ENCODE data around the gene EEA1.
A peak's percentile ranks its signal among the peaks of the same experiment; 100 is the strongest.
"Not testable (repeated sequence)": the region's sequence is repeated elsewhere in the genome, so short reads cannot be mapped to it uniquely, and the experiment has no call there.

Gene EEA1

GRCh38 chr12:92928962-92929915 is at the start of gene EEA1:
EEA1 (minus strand) TSS chr12:92929295; CDS start chr12:92929066, 229 bp downstream.
- peak; percentile 95 for DNase-seq (ENCODE audit: low read depth)

- DNase-seq (ENCODE audit: low read depth): no peak
Observed at GRCh38 chr12:92978607-92979006, 49.5 kb upstream of the EEA1 start.

- DNase-seq (ENCODE audit: low read depth): no peak
Observed at GRCh38 chr12:92977326-92977725, 48.2 kb upstream of the EEA1 start.

GRCh38 chr12:92974759-92975158 is 45.7 kb upstream of the EEA1 start:
- no peak for DNase-seq (ENCODE audit: low read depth)

- DNase-seq (ENCODE audit: low read depth): peak; percentile 98
Observed at GRCh38 chr12:92973614-92974013, 44.5 kb upstream of the EEA1 start.

- peak; percentile 94 for DNase-seq (ENCODE audit: low read depth)
Observed at GRCh38 chr12:92971859-92972524, 42.9 kb upstream of the EEA1 start.

- DNase-seq (ENCODE audit: low read depth): no peak
Observed at GRCh38 chr12:92968176-92968813, 39.2 kb upstream of the EEA1 start.

- DNase-seq (ENCODE audit: low read depth): not testable (repeated sequence)
Observed at GRCh38 chr12:92964378-92964777, 35.3 kb upstream of the EEA1 start.

- no peak for DNase-seq (ENCODE audit: low read depth)
Observed at GRCh38 chr12:92961949-92962348, 32.9 kb upstream of the EEA1 start.

- peak; percentile 94 for DNase-seq (ENCODE audit: low read depth)
Observed at GRCh38 chr12:92955997-92956663, 27.0 kb upstream of the EEA1 start.

- DNase-seq (ENCODE audit: low read depth): no peak
Observed at GRCh38 chr12:92953747-92954146, 24.7 kb upstream of the EEA1 start.

- DNase-seq (ENCODE audit: low read depth): no peak
Observed at GRCh38 chr12:92952394-92952793, 23.3 kb upstream of the EEA1 start.

GRCh38 chr12:92951006-92951405 is 21.9 kb upstream of the EEA1 start:
- peak; percentile 57 for DNase-seq (ENCODE audit: low read depth)

GRCh38 chr12:92950011-92950410 is 20.9 kb upstream of the EEA1 start:
- no peak for DNase-seq (ENCODE audit: low read depth)

- no peak for DNase-seq (ENCODE audit: low read depth)
Observed at GRCh38 chr12:92949466-92949865, 20.4 kb upstream of the EEA1 start.

- no peak for DNase-seq (ENCODE audit: low read depth)
Observed at GRCh38 chr12:92947589-92948215, 18.6 kb upstream of the EEA1 start.

GRCh38 chr12:92945659-92946220 is 16.6 kb upstream of the EEA1 start:
- no peak for DNase-seq (ENCODE audit: low read depth)

GRCh38 chr12:92943482-92944250 is 14.6 kb upstream of the EEA1 start:
- peak; percentile 78 for DNase-seq (ENCODE audit: low read depth)

GRCh38 chr12:92942905-92943304 is 13.8 kb upstream of the EEA1 start:
- peak; percentile 91 for DNase-seq (ENCODE audit: low read depth)

GRCh38 chr12:92939116-92939515 is 10.0 kb upstream of the EEA1 start:
- DNase-seq (ENCODE audit: low read depth): no peak

GRCh38 chr12:92938638-92939037 is 9.5 kb upstream of the EEA1 start:
- DNase-seq (ENCODE audit: low read depth): no peak

All from iris pigment epithelial cell (primary cell).